ENCODE measurements around the gene MGAT5B.

GRCh38 chr17:76879254-76879653, 11.1 kb downstream of the MGAT5B start:
- TF ChIP-seq POLR2A (IDR thresholded peaks at IDR 0.05) (no peak), CTCF (IDR thresholded peaks at IDR 0.05) (no peak)

Data from body of pancreas (tissue), 4 donors.